ENCODE measurements around the gene ALG9. TPM values are rescaled to one million over a fixed set of nuclear protein-coding genes. Genes with fewer than 3 reads are reported as not detected.

ALG9 gene
- total RNA-seq, 1 donor from 2014 or later: 19.2 TPM

GRCh38 chr11:111762981-111763643 is 108.3 kb downstream of the ALG9 start:
- H3K4me3 ChIP-seq (ENCODE audit: low read depth, low read length): no peak overlapping the region
- TF ChIP-seq, protein P1, sequence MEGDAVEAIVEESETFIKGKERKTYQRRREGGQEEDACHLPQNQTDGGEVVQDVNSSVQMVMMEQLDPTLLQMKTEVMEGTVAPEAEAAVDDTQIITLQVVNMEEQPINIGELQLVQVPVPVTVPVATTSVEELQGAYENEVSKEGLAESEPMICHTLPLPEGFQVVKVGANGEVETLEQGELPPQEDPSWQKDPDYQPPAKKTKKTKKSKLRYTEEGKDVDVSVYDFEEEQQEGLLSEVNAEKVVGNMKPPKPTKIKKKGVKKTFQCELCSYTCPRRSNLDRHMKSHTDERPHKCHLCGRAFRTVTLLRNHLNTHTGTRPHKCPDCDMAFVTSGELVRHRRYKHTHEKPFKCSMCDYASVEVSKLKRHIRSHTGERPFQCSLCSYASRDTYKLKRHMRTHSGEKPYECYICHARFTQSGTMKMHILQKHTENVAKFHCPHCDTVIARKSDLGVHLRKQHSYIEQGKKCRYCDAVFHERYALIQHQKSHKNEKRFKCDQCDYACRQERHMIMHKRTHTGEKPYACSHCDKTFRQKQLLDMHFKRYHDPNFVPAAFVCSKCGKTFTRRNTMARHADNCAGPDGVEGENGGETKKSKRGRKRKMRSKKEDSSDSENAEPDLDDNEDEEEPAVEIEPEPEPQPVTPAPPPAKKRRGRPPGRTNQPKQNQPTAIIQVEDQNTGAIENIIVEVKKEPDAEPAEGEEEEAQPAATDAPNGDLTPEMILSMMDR (conservative IDR thresholded peaks at IDR 0.05; ENCODE audit: low read depth, low read length): peak; percentile 33
- no peak for DNase-seq (ENCODE audit: low read depth)

- no peak overlapping the region for H3K4me3 ChIP-seq (ENCODE audit: low read depth, low read length)
- no peak for DNase-seq (ENCODE audit: low read depth)
- TF ChIP-seq, protein P1 (conservative IDR thresholded peaks at IDR 0.05; ENCODE audit: low read depth, low read length): no peak
Measured at GRCh38 chr11:111762526-111762925, 108.9 kb downstream of the ALG9 start.

DNA sequence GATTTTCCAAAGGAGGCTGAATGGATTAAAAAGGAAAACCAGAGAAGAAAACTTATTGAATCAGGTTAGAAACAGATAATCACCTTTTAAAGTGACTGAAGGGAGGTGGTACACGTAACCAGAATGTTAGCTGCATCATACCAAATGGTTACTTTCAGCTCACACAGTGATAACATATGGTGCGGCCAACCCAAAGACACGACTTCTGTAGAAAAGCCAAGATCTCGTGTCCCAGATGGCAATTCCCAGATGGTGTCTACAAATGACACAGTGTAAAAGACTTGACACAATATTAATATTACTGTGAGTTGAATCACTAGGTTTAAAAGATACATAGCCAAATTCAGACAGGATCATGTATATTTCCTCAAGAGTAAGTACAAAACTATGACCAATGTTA is 110.3 kb downstream of the ALG9 start:
- no peak for DNase-seq (ENCODE audit: low read depth)
- no peak overlapping the region for H3K4me3 ChIP-seq (ENCODE audit: low read depth, low read length)
- TF ChIP-seq, protein P1 (conservative IDR thresholded peaks at IDR 0.05; ENCODE audit: low read depth, low read length): no peak

- no peak for DNase-seq (ENCODE audit: low read depth)
- TF ChIP-seq, protein P1 (conservative IDR thresholded peaks at IDR 0.05; ENCODE audit: low read depth, low read length): no peak
Measured at GRCh38 chr11:111759778-111760407, 111.5 kb downstream of the ALG9 start.

DNA sequence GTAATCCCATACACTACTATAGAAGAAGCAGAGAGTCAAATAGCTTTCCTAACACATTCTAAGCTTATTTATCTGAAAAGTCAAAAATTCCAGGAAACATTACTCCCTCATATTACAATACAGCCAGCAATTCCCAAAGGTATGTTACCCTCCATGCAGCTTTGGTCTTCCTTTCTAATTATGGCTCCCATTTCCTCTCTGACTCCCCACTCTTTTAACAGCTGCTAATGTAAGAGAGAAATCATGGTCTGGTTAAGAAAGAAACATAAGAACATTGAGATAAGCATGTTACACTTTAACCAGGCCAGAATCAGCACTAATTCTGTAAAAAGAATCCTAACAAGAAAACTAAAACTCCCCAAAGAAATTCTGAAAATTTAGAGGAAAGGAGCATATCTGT is 112.0 kb downstream of the ALG9 start:
- TF ChIP-seq, protein P1 (conservative IDR thresholded peaks at IDR 0.05; ENCODE audit: low read depth, low read length): no peak
- DNase-seq (ENCODE audit: low read depth): no peak
- H3K4me3 ChIP-seq (ENCODE audit: low read depth, low read length): no peak overlapping the region

More at GRCh38 chr11:111759778-111760407, 111.5 kb downstream of the ALG9 start:
- no peak overlapping the region for H3K4me3 ChIP-seq (ENCODE audit: low read depth, low read length)

GRCh38 chr11:111756097-111756496 is 115.3 kb downstream of the ALG9 start:
- TF ChIP-seq, protein P1 (conservative IDR thresholded peaks at IDR 0.05; ENCODE audit: low read depth, low read length): no peak
- DNase-seq (ENCODE audit: low read depth): no peak
- no peak overlapping the region for H3K4me3 ChIP-seq (ENCODE audit: low read depth, low read length)

DNA sequence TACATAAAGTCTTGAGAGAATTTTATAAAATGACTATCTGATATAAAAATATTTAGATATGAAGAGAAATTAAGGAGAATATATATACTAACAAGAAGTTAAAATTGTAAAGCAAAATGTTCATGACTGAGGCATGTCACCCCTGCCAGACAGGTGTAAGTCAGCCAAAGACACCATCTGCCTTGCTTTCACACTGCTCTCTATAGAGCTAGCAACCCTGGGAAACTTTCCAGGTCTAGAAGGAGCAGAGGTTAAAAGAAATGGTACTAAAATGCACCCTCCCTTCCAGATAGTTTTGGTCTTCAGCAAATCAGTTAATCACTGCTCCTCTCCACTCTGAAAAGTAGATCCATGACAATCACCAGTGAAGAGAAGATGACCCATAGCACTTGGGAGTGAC is 121.7 kb downstream of the ALG9 start:
- no peak for DNase-seq (ENCODE audit: low read depth)
- TF ChIP-seq, protein P1 (conservative IDR thresholded peaks at IDR 0.05; ENCODE audit: low read depth, low read length): no peak
- no peak overlapping the region for H3K4me3 ChIP-seq (ENCODE audit: low read depth, low read length)
